ENCODE measurements around the gene GBP3.
"Not testable (repeated sequence)": the region's sequence is repeated elsewhere in the genome, so short reads cannot be mapped to it uniquely, and the experiment has no call there.

GBP3 gene

GRCh38 chr1:89025928-89026327 is 3.3 kb upstream of the GBP3 start:
- no CpG with 5 or more reads among the region's 3 CpGs for WGBS (ENCODE audit: extremely low coverage, insufficient coverage, insufficient read length)

GRCh38 chr1:89023026-89023425 is 360 bp upstream of the GBP3 start:
- Histone ChIP-seq H3K4ac (ENCODE audit: low read depth, low read length) (no peak overlapping the region), H3K14ac (ENCODE audit: low read length) (peak overlapping the region; percentile 78), H3K4me2 (ENCODE audit: low read length) (no peak overlapping the region), H3K18ac (ENCODE audit: low read length) (peak overlapping the region; percentile 78), H2AK5ac (ENCODE audit: low read length) (no peak overlapping the region), H4K12ac (ENCODE audit: low read depth, low read length) (no peak overlapping the region), H3K27me3 (ENCODE audit: insufficient read depth, low read length) (no peaks in the 10 kb centered on the region), H3K9ac (ENCODE audit: low read length) (no peak overlapping the region), H4K8ac (ENCODE audit: low read depth, low read length) (no peak overlapping the region), H3K4me3 (ENCODE audit: low read depth, low read length) (no peak overlapping the region), H2BK5ac (ENCODE audit: low read depth, low read length, poor library complexity) (peak overlapping the region; percentile 58), H3K79me1 (ENCODE audit: low read length) (no peaks in the 10 kb centered on the region), H3K27ac (ENCODE audit: low read depth, low read length) (no peak overlapping the region), H3K23ac (ENCODE audit: low read length) (no peak overlapping the region), H3K36me3 (ENCODE audit: control insufficient read depth in 1 of 2, insufficient read depth in 2 of 2, low read length in 2 of 2) (no peaks in the 10 kb centered on the region), H3K4me1 (ENCODE audit: control insufficient read depth in 1 of 2, insufficient read depth in 2 of 2, low read length in 2 of 2) (peaks cover 6% of the 10 kb centered on the region in 2 experiments), H2BK120ac (ENCODE audit: insufficient read depth, low read length, poor library complexity) (no peak overlapping the region), H3K9me3 (ENCODE audit: insufficient read depth, low read depth, low read length) (no peaks in the 10 kb centered on the region), H2BK12ac (ENCODE audit: low read length) (peak overlapping the region; percentile 95), H4K91ac (ENCODE audit: low read depth, low read length) (no peak overlapping the region), H3K79me2 (ENCODE audit: control insufficient read depth, insufficient read depth, low read length, poor library complexity) (no peaks in the 10 kb centered on the region), H2AFZ (ENCODE audit: insufficient read depth, low read length, poor library complexity) (peak overlapping the region; percentile 74)
- no peak for DNase-seq

More at GRCh38 chr1:89025928-89026327, 3.3 kb upstream of the GBP3 start:
- Histone ChIP-seq H2AFZ (ENCODE audit: insufficient read depth, low read length, poor library complexity) (no peak overlapping the region), H3K36me3 (ENCODE audit: control insufficient read depth in 1 of 2, insufficient read depth in 2 of 2, low read length in 2 of 2) (no peaks in the 10 kb centered on the region), H3K79me1 (ENCODE audit: low read length) (no peaks in the 10 kb centered on the region), H4K12ac (ENCODE audit: low read depth, low read length) (no peak overlapping the region), H3K4me1 (ENCODE audit: control insufficient read depth in 1 of 2, insufficient read depth in 2 of 2, low read length in 2 of 2) (peaks cover 2% of the 10 kb centered on the region in 2 experiments), H3K9me3 (ENCODE audit: insufficient read depth, low read depth, low read length) (no peaks in the 10 kb centered on the region), H3K4ac (ENCODE audit: low read depth, low read length) (no peak overlapping the region), H3K4me3 (ENCODE audit: low read depth, low read length) (no peak overlapping the region), H4K91ac (ENCODE audit: low read depth, low read length) (no peak overlapping the region), H3K9ac (ENCODE audit: low read length) (no peak overlapping the region), H4K8ac (ENCODE audit: low read depth, low read length) (no peak overlapping the region), H3K14ac (ENCODE audit: low read length) (no peak overlapping the region), H2BK120ac (ENCODE audit: insufficient read depth, low read length, poor library complexity) (no peak overlapping the region), H3K4me2 (ENCODE audit: low read length) (no peak overlapping the region), H2BK5ac (ENCODE audit: low read depth, low read length, poor library complexity) (no peak overlapping the region), H3K23ac (ENCODE audit: low read length) (no peak overlapping the region), H3K27ac (ENCODE audit: low read depth, low read length) (no peak overlapping the region), H3K18ac (ENCODE audit: low read length) (no peak overlapping the region), H3K79me2 (ENCODE audit: control insufficient read depth, insufficient read depth, low read length, poor library complexity) (no peaks in the 10 kb centered on the region), H2AK5ac (ENCODE audit: low read length) (no peak overlapping the region), H2BK12ac (ENCODE audit: low read length) (no peak overlapping the region), H3K27me3 (ENCODE audit: insufficient read depth, low read length) (no peaks in the 10 kb centered on the region)
- no peak for DNase-seq

- not testable (repeated sequence) for H2AK5ac ChIP-seq (ENCODE audit: low read length); H4K12ac ChIP-seq (ENCODE audit: low read depth, low read length); H2BK120ac ChIP-seq (ENCODE audit: insufficient read depth, low read length, poor library complexity); H3K18ac ChIP-seq (ENCODE audit: low read length); H3K9me3 ChIP-seq (ENCODE audit: insufficient read depth, low read depth, low read length); H3K4me1 ChIP-seq (ENCODE audit: control insufficient read depth in 1 of 2, insufficient read depth in 2 of 2, low read length in 2 of 2); H3K4me3 ChIP-seq (ENCODE audit: low read depth, low read length); H3K9ac ChIP-seq (ENCODE audit: low read length); H3K4me2 ChIP-seq (ENCODE audit: low read length); H3K27ac ChIP-seq (ENCODE audit: low read depth, low read length); H3K27me3 ChIP-seq (ENCODE audit: insufficient read depth, low read length); H3K4ac ChIP-seq (ENCODE audit: low read depth, low read length); H3K79me1 ChIP-seq (ENCODE audit: low read length); H4K91ac ChIP-seq (ENCODE audit: low read depth, low read length); H3K23ac ChIP-seq (ENCODE audit: low read length); H4K8ac ChIP-seq (ENCODE audit: low read depth, low read length); H3K79me2 ChIP-seq (ENCODE audit: control insufficient read depth, insufficient read depth, low read length, poor library complexity); H3K36me3 ChIP-seq (ENCODE audit: control insufficient read depth in 1 of 2, insufficient read depth in 2 of 2, low read length in 2 of 2); H2BK12ac ChIP-seq (ENCODE audit: low read length); H2BK5ac ChIP-seq (ENCODE audit: low read depth, low read length, poor library complexity); H2AFZ ChIP-seq (ENCODE audit: insufficient read depth, low read length, poor library complexity); H3K14ac ChIP-seq (ENCODE audit: low read length)
- WGBS (ENCODE audit: extremely low coverage, insufficient coverage, insufficient read length) = no CpG with 5 or more reads among the region's 3 CpGs
- DNase-seq = peak in 1 of 2 donors; percentile 53
Observed at GRCh38 chr1:89018318-89018717, 4.3 kb downstream of the GBP3 start.

- Histone ChIP-seq H2AK5ac (ENCODE audit: low read length) (no peak overlapping the region), H4K91ac (ENCODE audit: low read depth, low read length) (no peak overlapping the region), H2BK120ac (ENCODE audit: insufficient read depth, low read length, poor library complexity) (no peak overlapping the region), H2BK5ac (ENCODE audit: low read depth, low read length, poor library complexity) (no peak overlapping the region), H3K23ac (ENCODE audit: low read length) (no peak overlapping the region), H3K14ac (ENCODE audit: low read length) (no peak overlapping the region), H4K12ac (ENCODE audit: low read depth, low read length) (no peak overlapping the region), H2BK12ac (ENCODE audit: low read length) (no peak overlapping the region), H2AFZ (ENCODE audit: insufficient read depth, low read length, poor library complexity) (no peak overlapping the region), H3K27ac (ENCODE audit: low read depth, low read length) (no peak overlapping the region), H3K9ac (ENCODE audit: low read length) (no peak overlapping the region), H3K79me2 (ENCODE audit: control insufficient read depth, insufficient read depth, low read length, poor library complexity) (no peaks in the 10 kb centered on the region), H4K8ac (ENCODE audit: low read depth, low read length) (no peak overlapping the region), H3K79me1 (ENCODE audit: low read length) (no peaks in the 10 kb centered on the region), H3K4ac (ENCODE audit: low read depth, low read length) (no peak overlapping the region), H3K18ac (ENCODE audit: low read length) (no peak overlapping the region), H3K4me2 (ENCODE audit: low read length) (no peak overlapping the region), H3K36me3 (ENCODE audit: control insufficient read depth in 1 of 2, insufficient read depth in 2 of 2, low read length in 2 of 2) (no peaks in the 10 kb centered on the region), H3K4me3 (ENCODE audit: low read depth, low read length) (no peak overlapping the region), H3K9me3 (ENCODE audit: insufficient read depth, low read depth, low read length) (no peaks in the 10 kb centered on the region), H3K4me1 (ENCODE audit: control insufficient read depth in 1 of 2, insufficient read depth in 2 of 2, low read length in 2 of 2) (no peaks in the 10 kb centered on the region), H3K27me3 (ENCODE audit: insufficient read depth, low read length) (no peaks in the 10 kb centered on the region)
- DNase-seq = peak in 1 of 2 donors; percentile 44
- WGBS (ENCODE audit: extremely low coverage, insufficient coverage, insufficient read length) = no CpG with 5 or more reads among the region's 4 CpGs
Observed at GRCh38 chr1:89008511-89008910, 14.2 kb downstream of the GBP3 start.

All from trophoblast cell (in vitro differentiated cells and primary cell).